Stimulated activated CD4-positive, alpha-beta T cell treated with anti-CD3 and anti-CD28 coated beads, Interleukin-15, amount 100 ng/mL, for 24 hours (primary cell): Measurements from ENCODE around the gene NXT2.
"Not testable (repeated sequence)": the region's sequence is repeated elsewhere in the genome, so short reads cannot be mapped to it uniquely, and the experiment has no call there.

ENCODE experiments used
- DNase-seq: peaks from one replicate; pipeline ENCODE4 v3.0.0-alpha.2; 2020

NXT2 gene

GRCh38 chrX:109536439-109537323 lies at the start of gene NXT2:
TSS of gene NXT2 (plus strand) at chrX:109536844. CDS start at chrX:109537007, 163 bp downstream.
- peak; percentile 88 for DNase-seq

GRCh38 chrX:109487640-109488039 lies 49.0 kb upstream of the NXT2 start:
- no peak for DNase-seq

- DNase-seq, result no peak
Measured at GRCh38 chrX:109489174-109489573, 47.5 kb upstream of the NXT2 start.

- no peak for DNase-seq
Measured at GRCh38 chrX:109498434-109498833, 38.2 kb upstream of the NXT2 start.

- DNase-seq, result no peak
Measured at GRCh38 chrX:109501176-109501575, 35.5 kb upstream of the NXT2 start.

GRCh38 chrX:109508915-109509314 lies 27.7 kb upstream of the NXT2 start:
- DNase-seq, result no peak

- no peak for DNase-seq
Measured at GRCh38 chrX:109511113-109511512, 25.5 kb upstream of the NXT2 start.

GRCh38 chrX:109519001-109519400 lies 17.6 kb upstream of the NXT2 start:
- DNase-seq, result no peak

GRCh38 chrX:109533005-109533404 lies 3.6 kb upstream of the NXT2 start:
- DNase-seq, result no peak

- no peak for DNase-seq
Measured at GRCh38 chrX:109533631-109534030, 3.0 kb upstream of the NXT2 start.

GRCh38 chrX:109534933-109535332 lies 1.7 kb upstream of the NXT2 start:
- DNase-seq, result no peak

GRCh38 chrX:109535578-109535977 lies 1.1 kb upstream of the NXT2 start:
- DNase-seq, result no peak

GRCh38 chrX:109537324-109537665 lies 651 bp downstream of the NXT2 start:
- DNase-seq, result no peak

GRCh38 chrX:109539007-109539406 lies 2.4 kb downstream of the NXT2 start:
- not testable (repeated sequence) for DNase-seq

- no peak for DNase-seq
Measured at GRCh38 chrX:109553862-109554261, 17.2 kb downstream of the NXT2 start.

GRCh38 chrX:109576083-109576482 lies 39.4 kb downstream of the NXT2 start:
- DNase-seq, result not testable (repeated sequence)

GRCh38 chrX:109577055-109577454 lies 40.4 kb downstream of the NXT2 start:
- DNase-seq, result no peak

- DNase-seq, result no peak
Measured at GRCh38 chrX:109578916-109579315, 42.3 kb downstream of the NXT2 start.

- no peak for DNase-seq
Measured at GRCh38 chrX:109585488-109585887, 48.8 kb downstream of the NXT2 start.

GRCh38 chrX:109590176-109590575 lies 53.5 kb downstream of the NXT2 start:
- no peak for DNase-seq
